GM18909 (cell line): Measurements from ENCODE around the gene NLGN1.

Source experiments
- ATAC-seq: cut with Tn5 transposase; IDR thresholded peaks from one replicate; pipeline ENCODE4 v1.9.1; 2021; ENCODE audit warnings: mild to moderate bottlenecking; ENCODE audit not compliant: unreplicated experiment, poor library complexity

The NLGN1 gene

GRCh38 chr3:173938616-173939015 lies 541.1 kb downstream of the NLGN1 start:
- ATAC-seq: no peak

DNA sequence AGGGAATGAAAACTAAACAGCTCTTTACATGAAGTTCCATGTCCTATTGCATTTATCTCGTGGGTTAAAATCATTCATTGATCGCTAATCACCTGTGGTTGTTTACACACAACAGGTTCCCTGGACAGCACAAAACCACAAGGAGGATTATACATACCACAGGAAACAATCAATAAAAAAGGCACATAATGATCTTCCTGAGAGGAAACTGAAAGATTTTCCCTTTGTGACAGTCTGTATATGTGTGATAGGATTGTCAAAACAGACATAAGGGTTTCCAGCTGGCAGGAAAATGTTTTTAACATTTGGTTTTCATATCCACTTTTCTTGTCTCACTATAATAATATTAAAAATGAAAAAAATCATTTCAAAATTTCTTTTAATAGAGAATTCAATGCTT lies 541.8 kb downstream of the NLGN1 start:
- ATAC-seq: no peak

DNA sequence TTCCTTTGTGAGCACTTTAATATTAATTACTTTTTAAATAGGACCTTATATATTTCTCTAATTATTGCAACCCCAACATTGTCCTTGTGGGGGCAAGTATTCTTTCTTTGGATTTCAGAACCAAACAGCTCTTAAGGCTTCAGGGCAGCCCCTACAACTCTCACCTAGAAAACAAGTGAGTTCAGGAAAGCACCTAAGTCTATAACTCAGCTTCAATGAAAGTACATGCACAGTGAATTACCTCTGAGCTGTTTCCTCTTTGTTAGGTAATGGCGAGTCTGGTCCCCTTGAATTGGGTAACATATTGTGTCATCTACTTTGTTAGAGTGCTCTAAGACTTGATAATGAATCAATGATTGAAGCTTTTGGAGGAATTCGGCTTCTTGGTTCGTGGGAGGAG lies 545.7 kb downstream of the NLGN1 start:
- ATAC-seq: no peak

- ATAC-seq: no peak
These were observed 547.6 kb downstream of the NLGN1 start for GRCh38 chr3:173945170-173945569.

DNA sequence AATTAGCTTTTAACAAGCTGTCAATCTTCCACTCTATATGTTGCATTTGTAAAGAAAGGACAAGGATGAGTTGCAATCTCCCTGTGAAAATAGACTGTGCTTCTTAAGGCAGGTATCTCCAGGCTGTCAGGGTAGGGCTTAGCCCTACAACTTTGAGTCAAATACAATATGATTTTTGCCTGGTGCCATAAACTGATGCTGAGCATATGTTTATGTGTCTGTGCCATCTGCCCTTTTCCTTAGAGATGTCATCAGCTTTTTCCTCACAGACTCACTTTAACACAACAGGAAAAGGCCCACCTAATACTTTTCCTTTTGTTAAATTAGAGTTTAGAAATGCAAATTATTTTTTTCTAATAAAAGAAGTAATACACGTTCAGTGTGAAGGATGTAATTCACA lies 548.3 kb downstream of the NLGN1 start:
- no peak for ATAC-seq

- ATAC-seq: no peak
These were observed 557.1 kb downstream of the NLGN1 start for GRCh38 chr3:173954647-173955046.

DNA sequence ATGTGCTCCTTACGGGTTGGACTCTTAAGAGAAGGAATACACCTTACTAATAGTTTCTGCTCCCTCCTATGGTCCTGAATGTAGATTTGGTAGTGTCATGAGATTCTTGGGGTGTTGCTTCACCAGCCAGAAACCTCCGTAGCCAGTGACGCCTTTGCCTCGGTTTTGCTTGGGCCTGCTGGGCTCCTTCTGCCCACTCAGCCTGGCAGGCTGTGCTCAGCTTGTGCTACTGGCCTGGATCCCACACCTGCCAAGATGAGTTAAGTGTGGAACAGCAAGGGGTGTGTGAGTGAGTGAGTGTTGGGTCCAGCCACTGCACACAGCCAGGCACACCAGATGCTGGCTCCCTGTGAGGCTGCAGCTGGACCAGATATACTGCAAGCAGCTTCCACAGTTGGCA lies 560.1 kb downstream of the NLGN1 start:
- ATAC-seq: no peak

DNA sequence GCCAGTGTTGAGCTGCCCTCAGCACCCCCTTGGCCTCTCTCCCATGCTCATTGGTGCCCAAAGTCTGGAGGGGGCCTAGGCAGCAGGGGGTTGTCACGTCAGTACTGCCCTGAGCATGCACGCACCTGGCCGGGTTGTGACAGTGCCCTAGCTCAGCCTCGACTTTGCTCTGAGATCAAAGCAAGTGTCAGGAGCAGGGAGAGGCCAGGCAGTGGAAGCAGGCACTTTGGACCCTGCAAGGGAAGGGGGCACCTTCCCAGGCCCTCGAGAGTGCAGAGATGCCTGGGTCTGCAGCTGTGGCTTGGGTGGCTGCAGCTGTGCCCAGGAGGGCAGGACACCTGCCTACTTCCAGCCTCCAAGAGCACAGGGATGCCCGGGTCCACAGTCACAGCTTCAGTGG lies 561.3 kb downstream of the NLGN1 start:
- no peak for ATAC-seq

DNA sequence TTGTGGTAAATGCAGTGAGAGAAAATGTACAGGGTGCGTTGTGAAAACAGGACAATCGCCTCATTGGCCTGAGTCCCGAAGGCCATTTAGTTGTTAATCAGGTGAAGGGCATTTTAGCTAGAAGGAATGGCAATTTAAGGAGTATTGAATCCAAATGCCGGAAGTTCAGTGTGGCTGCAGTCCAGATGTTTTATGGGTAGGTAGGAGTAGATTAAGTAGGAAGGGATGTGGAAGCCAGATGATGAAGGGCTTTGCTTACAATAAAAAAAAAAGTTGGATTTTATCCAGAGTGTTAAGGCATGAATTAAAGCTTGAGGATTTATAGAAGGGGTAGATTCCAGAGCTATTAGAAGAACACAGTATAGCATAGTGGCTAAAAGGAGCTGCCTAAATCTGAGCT lies 572.7 kb downstream of the NLGN1 start:
- ATAC-seq: no peak

- ATAC-seq: no peak
These were observed 578.7 kb downstream of the NLGN1 start for GRCh38 chr3:173976281-173976680.

DNA sequence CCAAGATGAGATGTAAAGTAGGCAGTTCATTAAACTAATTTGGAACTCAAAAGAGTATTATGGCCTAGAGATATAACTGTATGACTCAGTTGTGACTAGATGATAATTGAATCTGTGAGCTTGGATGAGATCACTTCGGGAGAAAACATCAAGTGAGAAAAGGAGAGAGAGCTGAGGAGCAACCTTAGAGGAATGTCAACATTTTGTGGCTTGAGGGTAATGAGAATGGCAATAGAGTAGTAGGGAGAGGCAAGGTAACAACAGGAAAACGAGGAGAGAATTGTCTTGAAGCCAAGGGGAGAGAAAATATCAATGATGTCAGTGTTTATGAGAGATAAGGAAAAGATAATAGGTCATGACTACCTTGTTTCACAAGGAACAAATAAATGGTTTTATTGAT lies 580.2 kb downstream of the NLGN1 start:
- no peak for ATAC-seq

GRCh38 chr3:173983343-173983742 lies 585.8 kb downstream of the NLGN1 start:
- ATAC-seq: no peak

- ATAC-seq: no peak
These were observed 589.4 kb downstream of the NLGN1 start for GRCh38 chr3:173986861-173987410.

GRCh38 chr3:173988909-173989308 lies 591.4 kb downstream of the NLGN1 start:
- no peak for ATAC-seq

GRCh38 chr3:173992416-173992815 lies 594.9 kb downstream of the NLGN1 start:
- no peak for ATAC-seq

DNA sequence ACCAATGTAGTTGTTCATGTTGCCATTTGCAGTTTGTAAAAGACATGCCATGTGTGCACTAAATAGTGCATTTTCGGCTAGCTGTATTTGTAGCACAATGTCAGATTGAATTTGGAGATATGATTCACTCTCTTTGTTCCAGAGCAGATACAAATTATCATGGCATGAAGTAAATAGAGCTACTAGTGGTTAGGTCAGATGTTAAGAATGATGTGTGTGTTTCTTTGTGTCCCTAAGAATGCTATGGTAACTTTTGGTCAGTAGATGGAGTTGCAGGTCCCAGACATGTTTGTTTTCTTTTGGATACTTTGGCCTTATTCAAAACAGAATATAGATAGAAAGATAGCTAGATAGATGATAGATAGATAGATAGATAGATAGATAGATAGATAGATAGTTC lies 595.8 kb downstream of the NLGN1 start:
- no peak for ATAC-seq

GRCh38 chr3:174000675-174001074 lies 603.1 kb downstream of the NLGN1 start:
- ATAC-seq: no peak

DNA sequence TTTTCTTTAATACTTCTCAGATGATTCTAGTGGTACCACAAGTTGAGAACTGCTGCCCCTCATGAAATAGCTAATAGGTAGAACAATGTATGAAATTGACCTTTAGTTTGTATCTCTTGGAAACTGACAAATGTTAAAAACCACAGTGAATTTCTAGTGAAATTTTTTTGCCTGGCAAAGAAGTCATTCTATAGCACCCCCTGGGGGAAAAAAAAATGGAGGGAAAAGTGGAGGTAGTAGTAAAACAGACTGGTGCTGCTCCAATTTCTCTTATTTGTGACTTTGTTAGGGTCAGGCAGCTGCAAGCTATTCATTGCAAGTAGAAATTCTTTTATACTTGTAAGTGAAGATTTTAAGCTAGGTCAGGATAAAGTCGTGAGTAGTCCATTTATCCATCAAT lies 605.0 kb downstream of the NLGN1 start:
- ATAC-seq: no peak

DNA sequence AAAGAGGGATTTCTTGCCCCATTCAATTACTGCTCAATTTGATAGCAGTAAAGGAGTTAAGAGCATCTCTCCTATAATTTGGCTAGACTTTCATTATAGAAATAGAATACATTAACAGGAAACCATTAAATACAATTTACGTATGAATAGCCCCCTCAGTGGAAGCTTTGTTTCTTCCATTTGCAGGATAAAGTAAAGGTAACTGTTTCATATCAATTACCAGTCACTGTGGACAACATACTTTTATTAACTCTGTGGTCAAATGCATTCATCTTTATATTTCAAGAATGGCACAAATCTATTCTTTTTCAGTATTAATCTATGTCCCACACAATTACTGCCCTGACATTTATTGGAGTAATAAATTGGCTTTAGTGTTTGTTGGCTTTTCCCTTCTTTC lies 613.4 kb downstream of the NLGN1 start:
- ATAC-seq: no peak

DNA sequence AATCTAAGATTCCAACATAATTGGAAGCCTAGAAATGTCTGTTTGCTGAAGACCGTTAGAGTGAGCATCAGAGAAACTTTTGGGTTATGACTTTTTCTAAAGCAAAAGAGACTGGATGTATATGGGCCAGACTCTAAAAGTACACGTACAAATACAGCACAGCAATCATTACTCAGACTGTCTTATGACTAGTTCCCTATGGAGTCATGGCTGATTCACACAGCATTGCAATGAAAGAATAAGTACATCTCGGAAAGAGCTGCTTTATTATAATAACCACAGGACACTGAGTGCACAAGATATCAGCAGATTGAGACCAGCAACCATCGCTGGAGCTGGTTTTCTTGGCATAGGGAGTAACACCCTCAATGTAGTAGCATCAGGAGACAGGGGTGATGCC lies 618.6 kb downstream of the NLGN1 start:
- no peak for ATAC-seq

GRCh38 chr3:174020156-174020555 lies 622.6 kb downstream of the NLGN1 start:
- no peak for ATAC-seq

DNA sequence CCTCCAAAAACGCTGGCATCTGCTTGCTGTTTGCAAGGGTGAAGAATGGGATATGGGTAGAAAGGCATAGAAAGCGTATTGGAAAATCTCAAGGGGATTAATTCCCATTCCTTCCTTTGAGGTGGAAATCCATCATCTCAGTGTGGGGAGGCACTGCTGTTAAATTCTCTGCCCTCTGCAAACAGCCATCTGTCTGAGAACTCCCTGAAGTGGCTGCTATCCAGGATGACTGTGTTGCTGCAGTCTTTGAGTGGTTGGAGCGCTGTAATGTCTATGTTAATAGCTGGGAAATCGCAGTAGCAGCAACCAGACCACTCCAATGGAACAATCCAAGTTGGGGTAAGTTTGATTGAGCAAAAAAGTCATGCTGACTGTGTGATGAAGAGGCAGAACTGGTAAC lies 625.9 kb downstream of the NLGN1 start:
- no peak for ATAC-seq

DNA sequence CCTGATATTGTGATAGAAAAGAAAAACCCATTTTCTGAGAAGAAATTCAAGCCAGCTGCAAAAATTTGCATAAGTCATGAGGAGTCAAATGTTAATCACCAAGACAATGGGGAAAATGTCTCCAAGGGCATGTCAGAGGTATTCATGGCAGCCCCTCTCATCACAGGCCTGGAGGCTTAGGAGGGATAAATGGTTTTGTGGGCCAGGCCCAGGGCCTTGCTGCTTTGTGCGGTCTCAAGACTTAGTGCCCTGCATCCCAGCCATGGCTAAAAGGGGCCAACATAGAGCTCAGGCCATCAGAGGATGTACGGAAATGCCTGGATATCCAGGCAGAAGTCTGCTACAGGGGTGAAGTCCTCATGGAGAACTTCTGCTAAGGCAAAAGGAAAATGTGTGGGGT lies 631.1 kb downstream of the NLGN1 start:
- ATAC-seq: no peak
